ENCODE results near the gene PTBP3. TPM values are rescaled to one million over a fixed set of nuclear protein-coding genes. Genes with fewer than 3 reads are reported as not detected.

Gene PTBP3
- total RNA-seq, 1 donor from 2014 or later: 42.5 TPM

DNA sequence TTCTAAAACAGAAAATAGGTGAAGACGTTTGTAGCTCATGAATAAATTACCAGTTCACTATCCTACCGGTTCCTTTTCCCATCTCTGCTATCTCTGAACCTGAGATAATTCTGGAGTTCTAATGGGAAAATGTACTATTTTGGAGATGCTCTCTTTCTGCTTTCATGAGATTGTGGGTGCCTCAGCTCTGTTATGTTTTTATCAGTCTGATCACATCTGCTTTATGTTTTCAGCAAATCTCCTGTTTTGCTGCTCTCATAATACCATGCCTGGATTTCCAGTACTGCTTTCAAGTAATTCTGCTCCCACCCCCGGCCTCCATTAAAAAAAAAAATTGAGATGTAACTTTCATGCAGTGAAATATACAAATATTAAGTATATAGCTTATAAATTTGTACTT lies 149.2 kb downstream of the PTBP3 start:
- no peak for TF ChIP-seq CTCF (conservative IDR thresholded peaks at IDR 0.05)
- no peaks in the 10 kb centered on the region for H3K4me1 Mint-ChIP-seq
- peaks cover 4% of the 10 kb centered on the region for H3K9me3 Mint-ChIP-seq

GRCh38 chr9:112180387-112180881 lies 153.0 kb downstream of the PTBP3 start:
- Mint-ChIP-seq H3K4me1 (peaks cover 6% of the 10 kb centered on the region), H3K4me3 (peak overlapping the region; percentile 18), H3K36me3 (ENCODE audit: low read depth) (no peaks in the 10 kb centered on the region), H3K9me3 (peaks cover 4% of the 10 kb centered on the region), H3K27me3 (ENCODE audit: low read depth) (peaks cover 30% of the 10 kb centered on the region), H3K27ac (ENCODE audit: unreplicated experiment) (peak overlapping the region; percentile 6)
- no peak for DNase-seq (ENCODE audit: low read depth, low spot score)
- no peak for TF ChIP-seq CTCF (conservative IDR thresholded peaks at IDR 0.05)

More for the DNA sequence above, 149.2 kb downstream of the PTBP3 start:
- no peak overlapping the region for H3K27ac Mint-ChIP-seq (ENCODE audit: unreplicated experiment)
- no peaks in the 10 kb centered on the region for H3K36me3 Mint-ChIP-seq (ENCODE audit: low read depth)
- H3K27me3 Mint-ChIP-seq (ENCODE audit: low read depth): peaks cover 3% of the 10 kb centered on the region
- no peak for DNase-seq (ENCODE audit: low read depth, low spot score)
- H3K4me3 Mint-ChIP-seq: no peak overlapping the region

- no peak overlapping the region for H3K4me3 Mint-ChIP-seq
- DNase-seq (ENCODE audit: low read depth, low spot score): no peak
- H3K36me3 Mint-ChIP-seq (ENCODE audit: low read depth): no peaks in the 10 kb centered on the region
- peaks cover 9% of the 10 kb centered on the region for H3K4me1 Mint-ChIP-seq
- peaks cover 4% of the 10 kb centered on the region for H3K9me3 Mint-ChIP-seq
- H3K27ac Mint-ChIP-seq (ENCODE audit: unreplicated experiment): no peak overlapping the region
- H3K27me3 Mint-ChIP-seq (ENCODE audit: low read depth): peaks cover 32% of the 10 kb centered on the region
- TF ChIP-seq CTCF (conservative IDR thresholded peaks at IDR 0.05): no peak
These were observed 153.6 kb downstream of the PTBP3 start for GRCh38 chr9:112179816-112180215.

- DNase-seq (ENCODE audit: low read depth, low spot score): no peak
- no peak overlapping the region for H3K27ac Mint-ChIP-seq (ENCODE audit: unreplicated experiment)
- H3K27me3 Mint-ChIP-seq (ENCODE audit: low read depth): peaks cover 36% of the 10 kb centered on the region
- TF ChIP-seq CTCF (conservative IDR thresholded peaks at IDR 0.05): no peak
- peaks cover 14% of the 10 kb centered on the region for H3K36me3 Mint-ChIP-seq (ENCODE audit: low read depth)
- peaks cover 20% of the 10 kb centered on the region for H3K4me1 Mint-ChIP-seq
- H3K9me3 Mint-ChIP-seq: no peaks in the 10 kb centered on the region
- peak overlapping the region; percentile 91 for H3K4me3 Mint-ChIP-seq
These were observed 156.9 kb downstream of the PTBP3 start for GRCh38 chr9:112176524-112176923.

GRCh38 chr9:112175796-112176315 lies 157.6 kb downstream of the PTBP3 start:
- H3K27me3 Mint-ChIP-seq (ENCODE audit: low read depth): peaks cover 36% of the 10 kb centered on the region
- H3K9me3 Mint-ChIP-seq: no peaks in the 10 kb centered on the region
- H3K27ac Mint-ChIP-seq (ENCODE audit: unreplicated experiment): no peak overlapping the region
- H3K36me3 Mint-ChIP-seq (ENCODE audit: low read depth): peaks cover 15% of the 10 kb centered on the region
- no peak for DNase-seq (ENCODE audit: low read depth, low spot score)
- peak overlapping the region; percentile 91 for H3K4me3 Mint-ChIP-seq
- H3K4me1 Mint-ChIP-seq: peaks cover 26% of the 10 kb centered on the region
- no peak for TF ChIP-seq CTCF (conservative IDR thresholded peaks at IDR 0.05)

Measured in neural crest cell (in vitro differentiated cells).